Stimulated activated CD4-positive, alpha-beta T cell treated with anti-CD3 and anti-CD28 coated beads, Interleukin-2, amount 100 ng/mL, for 4 hours (primary cell): Measurements from ENCODE around the gene ELAVL3.
A peak's percentile ranks its signal among the peaks of the same experiment; 100 is the strongest.
"Not testable (repeated sequence)": the region's sequence is repeated elsewhere in the genome, so short reads cannot be mapped to it uniquely, and the experiment has no call there.

ENCODE experiments used
- DNase-seq: peaks from one replicate; pipeline ENCODE4 v3.0.0-alpha.2; 2020; ENCODE audit warnings: low read depth

The ELAVL3 gene

DNA sequence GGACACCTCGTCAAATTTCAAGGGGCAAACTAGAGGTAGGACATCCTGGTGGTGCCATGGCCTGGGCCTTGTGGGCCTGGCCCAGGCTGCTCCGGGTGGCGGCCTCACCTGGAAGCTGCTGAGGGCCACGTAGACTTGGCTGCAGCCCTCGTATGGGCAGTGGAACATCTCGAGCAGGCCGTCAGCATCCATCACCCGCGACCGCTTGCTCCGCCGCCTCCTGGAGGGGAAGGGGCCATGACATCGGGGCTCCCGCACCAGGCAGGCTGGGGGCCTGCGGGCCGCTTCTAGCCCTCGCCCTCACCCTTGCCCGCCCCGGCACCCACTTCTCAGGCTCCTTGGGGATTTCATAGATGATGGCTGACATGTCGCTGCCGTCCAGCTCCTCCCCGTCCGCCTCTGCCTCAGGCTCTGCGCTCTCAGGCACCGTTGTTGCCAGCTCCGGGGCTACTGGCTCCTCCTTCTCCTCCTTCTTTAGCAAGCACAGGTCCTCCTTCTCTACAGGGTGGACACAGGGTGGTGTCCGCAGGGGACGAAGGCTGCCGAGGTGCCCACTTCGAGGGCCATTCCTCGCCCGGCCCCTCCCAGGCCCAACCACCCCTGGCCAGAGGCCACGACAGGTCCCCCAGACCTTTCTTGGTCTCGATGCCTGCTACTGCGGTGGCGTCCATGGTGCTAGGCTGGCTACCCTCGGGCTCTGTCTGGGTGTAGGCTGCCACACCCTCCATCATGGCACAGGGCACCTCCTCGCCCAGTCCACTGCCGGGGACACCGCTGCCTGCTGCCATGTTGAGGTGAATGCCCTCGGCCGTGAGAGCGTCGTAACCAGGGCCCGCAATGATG lies 6.0 kb upstream of the ELAVL3 start:
- no peak for DNase-seq

- DNase-seq, result no peak
Measured at GRCh38 chr19:11485245-11485837, 4.5 kb upstream of the ELAVL3 start.

DNA sequence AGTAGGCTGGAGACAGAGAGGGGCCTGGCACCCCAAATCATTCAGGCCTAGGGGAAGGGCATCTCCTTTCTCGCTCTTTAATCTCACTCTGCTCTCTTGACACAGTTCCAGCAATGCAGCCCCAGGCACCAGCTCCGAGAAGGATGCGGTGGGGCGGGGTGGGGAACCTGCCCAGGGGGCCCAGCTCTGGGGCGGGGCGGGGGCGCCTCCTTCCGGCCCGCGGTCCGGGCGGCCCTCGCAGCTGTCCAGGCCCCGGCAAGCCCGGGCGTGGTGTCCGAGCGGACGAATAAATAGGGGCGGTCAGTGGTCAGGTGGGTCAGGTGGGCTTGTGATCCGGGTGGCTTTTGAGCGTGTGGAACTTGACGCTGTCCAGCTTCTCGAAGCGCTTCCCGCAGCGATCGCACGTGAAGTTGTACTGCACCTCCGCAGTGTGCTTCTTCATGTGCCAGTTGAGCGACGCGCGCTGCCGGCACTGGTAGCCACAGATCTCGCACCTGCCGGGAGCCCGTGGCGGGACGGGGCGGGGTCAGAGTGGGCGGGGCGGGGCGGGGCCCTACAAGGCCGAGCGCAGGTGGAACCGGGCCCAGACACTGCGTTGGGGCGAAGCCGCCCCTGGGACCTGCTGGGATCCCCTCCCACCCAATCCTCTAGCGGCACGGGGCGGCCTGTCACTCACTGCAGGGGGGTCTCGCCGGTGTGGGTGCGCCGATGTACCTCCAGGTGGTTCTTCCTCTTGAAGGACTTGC lies 2.7 kb upstream of the ELAVL3 start:
- DNase-seq, result no peak

DNA sequence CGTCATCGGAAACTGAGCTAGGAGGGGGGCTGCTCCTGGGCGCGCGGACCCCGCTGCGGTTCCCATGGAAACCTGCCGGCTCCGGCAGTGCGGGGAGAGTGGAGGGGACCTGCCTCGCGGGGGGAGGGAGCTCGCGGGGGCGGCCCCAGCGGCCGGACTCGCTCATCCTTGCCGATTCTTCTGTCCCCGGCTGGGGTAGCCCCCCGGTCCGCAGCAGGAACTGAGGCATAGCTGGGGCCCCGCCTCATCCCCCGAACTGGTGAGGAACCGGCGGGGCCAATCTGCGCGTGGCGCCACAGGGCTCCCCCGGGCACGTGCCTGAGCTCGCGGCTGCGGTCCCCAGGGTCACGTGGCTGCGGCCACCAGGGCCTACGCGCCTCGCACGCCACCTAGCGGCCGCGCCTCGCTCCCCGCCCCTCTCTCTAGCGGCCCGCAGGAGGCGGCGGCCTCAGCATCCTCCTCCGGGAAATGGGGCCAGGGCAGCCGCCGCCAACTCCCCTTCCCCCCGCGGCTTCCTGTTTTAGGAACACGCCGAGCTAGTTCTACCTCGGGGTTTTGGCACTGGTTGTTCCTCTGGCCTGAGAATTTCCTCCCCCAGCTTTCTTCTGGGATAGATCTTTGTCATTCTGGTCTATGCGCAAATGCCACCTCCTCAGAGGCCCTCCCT lies 1.7 kb upstream of the ELAVL3 start:
- peak; percentile 71 for DNase-seq

DNA sequence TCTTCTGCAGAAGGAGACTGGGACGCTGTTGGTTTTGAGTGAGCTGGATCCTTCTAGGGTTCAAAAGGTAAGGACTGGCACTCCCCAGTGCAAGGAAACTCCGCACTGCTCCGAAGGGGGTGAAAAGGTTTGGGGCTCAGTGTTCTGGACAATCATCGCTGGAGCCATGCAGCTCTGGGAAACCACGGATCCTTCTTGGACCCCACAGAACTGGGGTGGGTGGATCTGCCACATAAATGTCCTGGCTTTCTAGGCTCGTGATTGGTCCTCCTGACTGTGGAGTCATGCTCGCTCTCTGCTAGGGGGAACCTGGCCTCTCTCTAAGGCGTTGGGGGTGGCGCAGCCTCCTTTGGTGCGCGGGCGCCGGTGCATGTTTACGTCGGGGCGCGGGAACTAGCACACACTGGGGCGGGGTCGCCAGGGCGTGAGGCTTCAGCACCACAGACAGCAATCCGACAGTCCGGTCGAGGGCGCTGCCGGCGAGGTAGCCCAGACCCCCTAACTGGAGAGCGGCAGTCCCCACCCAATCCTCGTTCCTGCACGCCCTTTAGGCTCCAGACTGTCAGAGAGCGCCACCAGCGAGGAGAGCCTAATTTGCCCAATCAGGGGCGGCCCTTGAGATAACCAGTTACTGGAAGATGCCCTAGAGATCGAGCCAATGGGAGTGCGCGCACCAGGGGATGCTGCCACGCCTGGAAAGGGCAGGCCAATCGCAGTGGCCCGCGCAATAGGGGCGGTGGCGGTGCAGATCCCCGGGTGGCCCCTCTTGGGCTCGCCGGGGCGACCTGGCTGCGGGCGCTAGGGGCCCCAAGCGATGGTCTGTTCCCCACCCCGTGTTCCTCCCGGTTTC lies 913 bp upstream of the ELAVL3 start:
- peak; percentile 66 for DNase-seq

DNA sequence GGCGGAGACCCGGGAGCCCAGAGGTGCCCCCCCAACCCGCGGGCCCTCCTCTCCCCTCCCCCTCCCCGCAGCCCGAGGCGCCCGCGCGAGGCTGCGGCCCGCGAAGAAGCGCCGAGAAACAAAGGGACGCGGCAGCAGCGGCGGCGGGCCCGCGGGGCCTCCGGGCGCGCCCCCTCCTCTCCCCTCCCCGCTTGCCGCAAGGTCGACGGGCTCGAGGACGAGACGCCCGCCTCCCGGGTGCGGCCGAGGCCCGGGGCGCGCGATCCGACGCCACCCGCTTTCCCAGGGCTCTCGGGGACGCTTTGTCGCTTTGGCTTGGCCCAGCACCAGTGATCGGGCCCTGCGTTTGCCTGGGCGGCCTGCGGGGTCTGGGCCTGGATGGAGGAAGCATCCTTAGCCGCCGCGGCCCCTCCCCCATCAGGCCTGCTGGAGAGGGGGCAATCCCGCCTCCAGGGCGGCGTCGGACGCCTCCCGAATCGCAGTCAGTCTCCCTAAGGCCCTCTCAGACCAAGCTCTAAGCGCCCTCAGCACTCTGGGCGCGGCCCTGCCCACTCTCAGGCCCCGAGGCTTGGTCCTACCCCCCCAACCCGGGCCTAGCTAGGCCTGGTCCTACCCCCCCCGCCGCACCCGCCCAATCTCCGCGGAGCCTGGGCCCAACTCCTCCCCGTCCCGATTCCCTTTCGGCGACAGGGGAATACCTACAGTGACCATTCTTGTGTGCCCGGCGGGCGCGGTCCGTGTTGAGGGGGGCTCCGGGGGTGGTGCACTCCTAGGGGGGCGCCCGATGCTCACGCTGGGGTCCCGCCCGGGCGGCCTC lies 740 bp downstream of the ELAVL3 start:
- DNase-seq, result no peak

GRCh38 chr19:11479090-11479897 lies 1.6 kb downstream of the ELAVL3 start:
- no peak for DNase-seq

GRCh38 chr19:11478167-11479089 lies 2.4 kb downstream of the ELAVL3 start:
- DNase-seq, result no peak

- no peak for DNase-seq
Measured at GRCh38 chr19:11475861-11476260, 5.0 kb downstream of the ELAVL3 start.

DNA sequence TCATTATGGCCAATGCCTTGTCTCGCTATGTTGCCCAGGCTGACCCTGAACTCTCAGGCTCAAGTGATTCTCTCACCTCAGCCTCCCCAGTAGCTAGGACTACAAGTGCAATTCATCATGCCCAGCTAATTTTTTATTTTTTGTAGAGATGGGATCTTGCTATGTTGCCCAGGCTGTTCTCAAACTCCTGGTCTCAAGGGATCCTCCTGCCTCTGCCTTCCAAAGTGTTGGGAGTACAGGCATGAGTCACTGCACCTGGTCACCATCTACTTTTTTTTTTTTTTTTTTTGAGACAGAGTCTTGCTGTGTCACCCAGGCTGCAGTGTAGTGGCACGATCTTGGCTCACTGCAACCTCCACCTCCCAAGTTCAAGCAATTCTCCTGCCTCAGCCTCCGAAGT lies 5.5 kb downstream of the ELAVL3 start:
- not testable (repeated sequence) for DNase-seq

GRCh38 chr19:11473725-11474124 lies 7.1 kb downstream of the ELAVL3 start:
- DNase-seq, result no peak

- not testable (repeated sequence) for DNase-seq
Measured at GRCh38 chr19:11468266-11468845, 12.5 kb downstream of the ELAVL3 start.

DNA sequence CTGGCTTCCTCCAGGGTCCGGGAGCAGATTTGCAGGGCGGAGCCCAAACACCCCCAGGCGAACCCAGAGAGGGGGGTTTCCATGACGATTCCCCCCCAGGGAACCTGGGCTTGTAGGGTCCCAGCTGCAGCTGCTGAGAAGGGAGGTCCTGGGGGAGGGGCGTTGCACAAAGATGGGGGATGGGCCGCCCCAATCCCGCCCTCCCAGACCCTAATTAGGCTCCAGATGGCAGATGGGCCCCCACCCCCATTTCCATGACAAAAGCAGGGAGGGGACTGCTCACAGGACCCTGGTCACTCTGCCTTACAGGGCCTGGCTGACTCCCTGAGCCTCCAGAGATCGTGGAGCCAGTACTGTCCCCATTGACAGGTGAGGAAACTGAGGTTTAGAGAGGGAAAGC lies 15.2 kb downstream of the ELAVL3 start:
- no peak for DNase-seq

GRCh38 chr19:11464333-11465265 lies 16.2 kb downstream of the ELAVL3 start:
- DNase-seq, result no peak

DNA sequence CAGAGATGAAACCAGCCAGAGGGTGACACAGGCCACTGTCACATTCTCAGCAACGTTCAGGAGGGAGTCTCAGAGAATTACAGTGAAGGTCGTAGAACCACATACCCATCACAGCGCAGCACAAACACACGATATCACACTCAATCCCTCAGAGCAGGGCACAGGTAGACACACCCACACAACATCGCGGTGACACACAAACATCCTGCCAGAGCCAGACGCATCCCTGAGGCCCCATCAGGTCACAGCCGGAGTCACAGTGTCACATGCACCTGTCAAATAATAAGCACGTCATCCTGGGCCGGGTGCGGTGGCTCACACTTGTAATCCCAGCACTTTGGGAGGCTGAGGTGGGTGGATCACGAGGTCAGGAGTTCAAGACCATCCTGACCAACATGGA lies 17.5 kb downstream of the ELAVL3 start:
- no peak for DNase-seq

DNA sequence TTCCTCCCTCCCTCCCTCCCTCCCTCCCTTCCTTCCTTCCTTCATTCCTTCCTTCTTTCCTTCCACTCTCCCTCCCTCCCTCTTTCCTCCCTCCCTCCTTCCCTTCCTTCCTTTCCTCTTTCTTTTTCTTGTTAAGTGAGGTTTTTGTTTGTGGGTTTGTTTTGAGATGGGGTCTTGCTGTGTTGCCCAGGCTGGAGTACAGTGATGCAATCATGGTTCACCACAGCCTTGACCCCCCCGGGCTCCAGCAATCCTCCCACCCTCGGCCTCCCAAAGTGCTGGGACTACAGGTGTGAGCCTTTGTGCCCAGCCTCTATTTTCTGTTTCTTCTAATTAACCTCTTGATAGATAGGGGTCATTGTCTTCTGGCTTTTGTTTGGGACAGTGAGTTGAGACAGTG lies 19.4 kb downstream of the ELAVL3 start:
- DNase-seq, result no peak

- no peak for DNase-seq
Measured at GRCh38 chr19:11460207-11460606, 20.6 kb downstream of the ELAVL3 start.
